ENCODE results near the gene AMER2.
"Not testable (repeated sequence)": the region's sequence is repeated elsewhere in the genome, so short reads cannot be mapped to it uniquely, and the experiment has no call there.

Gene AMER2

GRCh38 chr13:25180775-25181537, 8.9 kb upstream of the AMER2 start:
- no peak for DNase-seq

DNA sequence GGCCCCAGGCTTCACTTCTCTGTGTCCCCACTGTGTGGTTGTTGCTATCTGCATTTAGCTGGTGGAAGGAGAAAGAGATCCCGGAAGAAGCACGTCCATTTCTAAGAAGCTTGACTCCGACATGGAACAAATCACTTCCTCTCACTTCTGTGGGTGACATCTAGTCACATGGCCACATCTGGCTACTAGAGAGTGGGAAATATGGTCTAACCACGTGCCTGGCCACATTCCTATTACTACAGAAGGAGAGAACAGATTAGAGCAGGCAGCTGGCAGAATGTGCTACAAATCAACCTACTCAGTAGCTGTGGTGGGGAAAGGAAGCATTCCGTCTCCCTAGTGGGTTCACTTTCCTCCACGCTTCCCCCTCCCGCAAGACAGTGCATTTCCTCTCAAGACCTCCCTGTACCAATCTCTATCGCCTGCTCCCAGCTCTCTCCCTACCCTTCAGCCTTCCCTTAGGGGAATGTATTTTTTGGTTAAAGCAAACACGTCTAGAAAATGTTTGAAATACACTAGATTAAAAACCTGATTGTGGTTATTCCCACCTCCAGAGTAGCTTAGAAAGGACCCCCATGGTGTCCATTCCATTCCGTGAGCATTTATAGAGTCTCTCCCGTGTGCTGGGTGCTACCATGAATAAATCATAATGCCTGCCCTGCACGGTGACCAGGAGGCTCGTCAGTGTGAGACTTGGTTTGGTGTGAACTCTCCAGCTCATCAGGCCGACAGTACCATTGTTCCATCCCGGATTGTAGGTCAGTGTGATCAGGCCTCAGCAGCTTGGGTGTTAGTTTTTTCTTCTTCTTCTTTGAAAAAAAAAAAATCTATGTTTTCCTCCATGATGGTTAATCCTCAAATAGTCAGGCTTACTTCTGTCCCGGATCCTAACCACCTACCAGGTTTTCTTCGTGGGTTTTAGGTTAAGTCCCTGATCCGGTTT, 8.0 kb upstream of the AMER2 start:
- no peak for DNase-seq

GRCh38 chr13:25179011-25179410, 6.9 kb upstream of the AMER2 start:
- no peak for DNase-seq

- DNase-seq, result no peak
These were observed 6.0 kb upstream of the AMER2 start for GRCh38 chr13:25178070-25178469.

DNA sequence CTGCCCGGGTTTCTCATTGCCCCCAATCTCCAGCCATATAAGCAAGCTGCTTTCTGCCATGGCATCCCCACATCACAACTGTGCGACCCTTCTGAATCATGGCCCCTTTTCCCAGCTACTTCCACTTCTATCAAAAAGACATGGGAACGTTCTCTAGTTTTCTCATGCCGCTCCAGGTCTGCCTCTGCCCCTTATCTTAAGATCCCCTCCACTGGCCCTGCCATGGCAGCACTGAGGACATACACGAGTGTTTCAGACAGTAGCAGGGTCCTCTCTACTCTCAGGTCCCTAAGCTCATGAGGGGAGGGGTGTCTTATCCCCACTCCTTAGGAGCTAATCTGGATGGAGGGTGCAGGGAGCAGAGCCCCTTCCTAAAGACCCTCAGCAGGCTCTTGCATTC, 5.5 kb upstream of the AMER2 start:
- DNase-seq, result no peak

DNA sequence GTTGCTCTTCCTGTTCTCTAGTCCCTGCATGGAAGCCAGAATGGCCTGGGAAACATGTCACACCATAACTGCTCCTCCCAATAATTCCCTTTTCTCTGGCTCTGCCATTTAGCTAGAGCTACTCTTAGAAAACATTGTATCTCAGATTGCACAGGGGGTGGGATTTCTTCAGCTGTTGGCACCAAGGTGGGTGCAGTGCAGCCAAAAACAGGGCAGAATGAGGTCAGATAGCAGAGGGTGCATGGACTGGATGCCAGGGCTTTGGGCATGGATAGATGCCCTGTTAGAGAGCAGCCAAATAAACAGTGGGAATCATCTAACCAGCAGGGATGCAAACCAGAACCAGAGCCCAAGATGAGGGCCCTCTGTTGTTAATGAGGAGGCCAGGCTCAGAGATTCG, 4.9 kb upstream of the AMER2 start:
- no peak for DNase-seq

- no peak for DNase-seq
These were observed 3.3 kb upstream of the AMER2 start for GRCh38 chr13:25175431-25175830.

DNA sequence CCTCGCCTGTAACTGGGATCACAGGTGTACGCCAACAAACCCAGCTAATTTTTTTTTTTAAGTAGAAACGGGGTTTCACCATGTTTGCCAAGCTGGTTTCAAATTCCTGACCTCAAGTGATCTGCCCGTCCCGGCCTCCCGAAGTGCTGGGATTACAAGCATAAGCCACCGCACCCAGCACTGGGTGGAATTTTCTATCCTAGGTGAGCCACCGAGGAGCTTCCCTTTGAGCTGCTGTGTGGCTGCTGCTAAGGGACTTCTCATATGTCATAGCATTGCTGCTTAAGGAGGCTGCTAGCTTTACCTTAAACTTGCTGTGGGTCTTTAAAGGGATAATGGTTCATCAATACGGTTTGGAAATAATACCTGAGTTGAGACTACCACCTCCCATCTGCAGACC, 2.9 kb upstream of the AMER2 start:
- no peak for DNase-seq

- no peak for DNase-seq
These were observed 2.2 kb upstream of the AMER2 start for GRCh38 chr13:25174304-25174703.

- DNase-seq, result no peak
These were observed 179 bp upstream of the AMER2 start for GRCh38 chr13:25172303-25172630.

DNA sequence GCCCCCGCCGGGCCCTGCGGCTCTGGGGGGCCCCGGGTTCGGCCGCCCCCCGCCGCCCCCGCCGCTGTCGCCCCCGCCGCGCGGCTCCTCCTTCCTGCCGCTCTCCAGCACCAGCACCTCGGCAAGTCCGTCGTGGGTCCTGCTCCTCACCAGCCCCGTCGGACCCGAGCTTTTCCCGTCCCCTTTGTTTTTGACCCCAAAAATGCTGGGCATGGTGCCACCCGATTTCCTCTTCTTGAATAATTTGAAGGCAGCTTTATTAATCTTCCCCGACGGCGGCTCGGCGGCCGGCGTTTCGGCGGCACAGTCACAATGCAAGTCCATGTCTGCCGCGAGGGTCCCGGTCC, 945 bp downstream of the AMER2 start:
- DNase-seq, result no peak

- DNase-seq, result no peak
These were observed 1.5 kb downstream of the AMER2 start for GRCh38 chr13:25170554-25171111.

DNA sequence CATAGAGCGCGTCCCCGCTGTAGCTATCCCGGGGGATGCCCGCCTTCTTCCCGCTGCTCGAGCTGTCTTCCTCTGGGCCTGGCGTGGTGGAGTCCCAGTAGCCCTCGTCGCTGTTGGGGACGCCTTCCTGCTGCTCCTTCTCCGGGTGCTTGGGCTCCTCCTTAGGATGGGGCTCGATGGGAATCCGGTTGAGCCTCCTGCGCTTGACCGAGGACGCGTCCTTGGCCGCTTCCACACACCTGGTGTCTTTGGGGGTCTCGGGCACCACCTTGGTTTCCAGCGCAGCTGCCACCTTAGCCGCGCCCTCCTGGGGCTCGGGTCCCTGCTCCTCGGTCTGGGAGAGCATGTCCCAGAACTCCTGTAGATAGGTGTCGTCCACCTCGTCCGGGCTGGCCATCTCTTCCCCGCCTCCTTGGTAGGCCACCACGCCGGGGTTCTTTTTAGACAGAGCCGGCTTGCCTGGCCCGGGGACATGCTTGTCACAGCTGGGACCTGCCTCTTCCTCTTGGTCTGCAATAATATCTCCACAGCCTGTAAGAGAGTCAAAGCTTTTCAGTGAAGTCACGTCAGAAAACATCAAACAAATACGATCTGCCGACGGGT, 2.0 kb downstream of the AMER2 start:
- no peak for DNase-seq

- DNase-seq, result no peak
These were observed 2.7 kb downstream of the AMER2 start for GRCh38 chr13:25169356-25169755.

GRCh38 chr13:25168790-25169189, 3.3 kb downstream of the AMER2 start:
- no peak for DNase-seq

DNA sequence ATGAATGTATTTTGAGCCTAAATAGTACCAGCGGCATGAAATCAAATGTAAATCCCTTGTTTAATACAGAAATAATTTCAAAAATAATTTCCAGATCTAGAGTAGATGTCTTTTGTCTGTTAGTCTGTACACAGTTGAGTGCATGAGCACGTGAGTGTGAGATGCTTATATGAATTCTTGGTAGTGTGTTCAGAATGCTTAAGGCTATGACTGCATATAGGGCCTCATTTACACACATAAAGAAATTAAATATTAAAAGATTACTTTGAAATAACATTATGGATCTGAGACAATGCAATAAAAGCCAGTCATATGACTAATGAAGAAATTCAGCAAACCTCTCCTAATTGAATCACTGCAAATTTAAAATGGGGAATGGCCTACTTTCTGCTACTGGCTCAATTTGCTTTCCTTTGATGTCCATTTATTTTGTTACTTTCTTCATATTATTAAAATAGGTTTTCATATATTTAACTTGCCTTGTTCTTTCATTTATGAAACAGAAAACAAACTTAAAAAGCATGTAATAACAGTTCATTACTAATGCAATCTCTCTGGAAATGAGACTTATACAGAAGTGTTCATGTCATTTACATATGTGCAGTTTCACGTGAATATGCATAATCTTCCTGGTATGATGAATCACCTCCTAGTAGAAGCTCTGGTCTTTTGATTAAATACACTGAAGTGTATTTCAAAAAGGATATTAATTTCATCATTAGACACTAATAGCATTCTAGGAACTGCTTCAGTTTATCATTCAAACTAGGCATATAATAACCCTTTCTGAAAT, 4.5 kb downstream of the AMER2 start:
- DNase-seq, result no peak

- DNase-seq, result no peak
These were observed 5.8 kb downstream of the AMER2 start for GRCh38 chr13:25166306-25166705.

GRCh38 chr13:25165663-25166062, 6.4 kb downstream of the AMER2 start:
- no peak for DNase-seq

- not testable (repeated sequence) for DNase-seq
These were observed 6.9 kb downstream of the AMER2 start for GRCh38 chr13:25165163-25165562.

- DNase-seq, result no peak
These were observed 14.4 kb downstream of the AMER2 start for GRCh38 chr13:25157681-25158080.

DNA sequence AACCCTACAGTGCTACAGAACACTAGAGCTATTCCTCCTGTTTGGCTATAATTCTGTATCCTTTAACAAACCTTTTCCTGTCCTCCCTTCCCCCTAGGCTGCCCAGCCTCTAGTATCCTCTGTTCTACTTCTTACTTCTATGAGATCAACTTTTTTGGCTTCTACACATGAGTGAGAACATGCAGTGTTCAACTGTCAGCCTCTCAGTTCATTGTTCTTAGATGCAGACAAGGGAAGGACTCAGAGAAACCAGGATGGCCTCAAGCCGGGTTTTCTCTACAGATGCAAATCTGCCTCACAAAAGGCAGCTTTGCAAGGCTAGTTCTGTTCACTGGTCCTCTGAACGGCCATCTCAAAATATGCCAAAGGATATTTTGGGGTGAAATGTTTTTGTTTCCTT, 18.4 kb downstream of the AMER2 start:
- DNase-seq, result no peak

DNA sequence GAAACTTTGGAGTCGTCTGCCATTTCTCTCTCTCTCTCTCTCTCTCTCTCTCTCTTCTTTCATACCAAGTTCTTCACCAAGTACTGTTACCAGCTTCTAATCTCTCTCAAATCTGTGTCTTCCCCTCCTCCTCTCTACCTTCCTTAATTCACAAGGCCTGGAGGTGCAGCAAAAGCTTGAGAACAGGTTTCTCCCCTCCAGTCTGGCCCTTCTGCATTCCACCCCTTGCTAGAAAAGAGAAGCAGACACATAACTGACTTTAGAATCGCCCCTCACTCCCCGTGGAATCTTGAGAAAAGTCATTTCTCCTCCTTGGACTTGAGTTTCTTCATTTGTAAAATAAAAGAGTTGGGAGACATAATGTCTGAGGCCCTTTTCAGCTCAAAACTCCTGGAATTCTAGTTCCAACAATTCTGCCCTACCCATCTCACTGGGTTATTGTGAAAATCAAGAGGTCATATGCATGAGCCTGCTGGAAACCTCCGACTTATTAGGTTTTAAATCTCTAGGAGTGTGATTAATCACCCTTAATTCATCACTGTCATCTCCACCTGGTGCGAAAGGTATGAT, 20.4 kb downstream of the AMER2 start:
- no peak for DNase-seq

GRCh38 chr13:25149711-25150110, 22.4 kb downstream of the AMER2 start:
- DNase-seq, result no peak

Data from stimulated activated CD8-positive, alpha-beta memory T cell treated with anti-CD3 and anti-CD28 coated beads, Interleukin-4, amount 100 ng/mL, for 48 hours (primary cell).